Pons (tissue), 1 donor: Measurements from ENCODE around the gene PPM1N.
A peak's percentile ranks its signal among the peaks of the same experiment; 100 is the strongest.

Experiments used
- DNase-seq: peaks from one replicate; pipeline ENCODE4 v3.0.0-alpha.2; 2016; ENCODE audit warnings: low spot score

PPM1N gene

GRCh38 chr19:45498411-45499195 lies at the start of gene PPM1N:
TSS of gene PPM1N (plus strand) at chr19:45498443. CDS start at chr19:45498473, 30 bp downstream.
- no peak for DNase-seq

- no peak for DNase-seq
Observed at GRCh38 chr19:45448887-45449299, 49.4 kb upstream of the PPM1N start.

- DNase-seq: no peak
Observed at GRCh38 chr19:45450012-45450333, 48.3 kb upstream of the PPM1N start.

GRCh38 chr19:45451131-45451849 lies 47.0 kb upstream of the PPM1N start:
- DNase-seq: no peak

- DNase-seq: no peak
Observed at GRCh38 chr19:45451850-45452387, 46.3 kb upstream of the PPM1N start.

- DNase-seq: no peak
Observed at GRCh38 chr19:45455707-45456499, 42.3 kb upstream of the PPM1N start.

GRCh38 chr19:45456500-45456815 lies 41.8 kb upstream of the PPM1N start:
- DNase-seq: no peak

- no peak for DNase-seq
Observed at GRCh38 chr19:45457776-45458175, 40.5 kb upstream of the PPM1N start.

- DNase-seq: no peak
Observed at GRCh38 chr19:45460807-45461347, 37.4 kb upstream of the PPM1N start.

GRCh38 chr19:45462174-45462573 lies 36.1 kb upstream of the PPM1N start:
- DNase-seq: no peak

- no peak for DNase-seq
Observed at GRCh38 chr19:45463241-45463640, 35.0 kb upstream of the PPM1N start.

GRCh38 chr19:45464274-45464673 lies 34.0 kb upstream of the PPM1N start:
- DNase-seq: no peak

GRCh38 chr19:45464852-45465441 lies 33.3 kb upstream of the PPM1N start:
- DNase-seq: no peak

- DNase-seq: peak; percentile 28
Observed at GRCh38 chr19:45467115-45467455, 31.2 kb upstream of the PPM1N start.

- peak; percentile 96 for DNase-seq
Observed at GRCh38 chr19:45467456-45468158, 30.6 kb upstream of the PPM1N start, which contains the start of gene FOSB. TSS of gene FOSB (plus strand) at chr19:45467996. CDS start at chr19:45468587, 591 bp downstream.

GRCh38 chr19:45468159-45468651 lies 30.0 kb upstream of the PPM1N start:
- no peak for DNase-seq

- no peak for DNase-seq
Observed at GRCh38 chr19:45468803-45469131, 29.5 kb upstream of the PPM1N start.

GRCh38 chr19:45469132-45469944 lies 28.9 kb upstream of the PPM1N start:
- peak; percentile 78 for DNase-seq

GRCh38 chr19:45469945-45470761 lies 28.1 kb upstream of the PPM1N start:
- DNase-seq: no peak

GRCh38 chr19:45470762-45471081 lies 27.5 kb upstream of the PPM1N start:
- no peak for DNase-seq
